Endothelial cell of umbilical vein (primary cell): Measurements from ENCODE around the gene UCMA. TPM values are rescaled to one million over a fixed set of nuclear protein-coding genes. Genes with fewer than 3 reads are reported as not detected.

Experiments
- BruUV-seq: library from RNA; stranded (reverse); fragments of 400-500 nt; replicated peaks from 2 replicates; lab custom pipeline; 2021; lab: Mats Ljungman, UMichigan
- CTCF ChIA-PET: fragments of 300-600, 350-600 bp; sonication (Branson Sonifier 250); formaldehyde crosslinking; loops from one replicate; lab custom pipeline; 2021; ENCODE audit warnings: antibody characterized with exemption, inconsistent platforms; lab: Charles Lee
- POLR2A ChIA-PET: fragments of 300-600, 350-600 bp; sonication (Branson Sonifier 250); formaldehyde crosslinking; loops from one replicate; lab custom pipeline; 2021; ENCODE audit warnings: antibody characterized with exemption, inconsistent platforms; lab: Charles Lee
- DNase-seq: peaks from one replicate; pipeline ENCODE4 v3.0.0-alpha.2; 2011; ENCODE audit warnings: low read depth, low spot score
- FAIRE-seq: peaks from 2 replicates; lab custom pipeline; 2011; peaks lifted over from hg19 to GRCh38; lab: Jason Lieb, UNC
- H2AFZ ChIP-seq: 2 replicates; pipeline ENCODE4 v1.6.0; 2012; ENCODE audit warnings: low read depth, low read length, control low read depth, inconsistent platforms
- H3K27ac ChIP-seq: 2 replicates; pipeline ENCODE4 v1.5.1; 2011; ENCODE audit warnings: low read depth, mild to moderate bottlenecking, control low read depth, low read length, moderate library complexity; ENCODE audit not compliant: insufficient read depth
- H3K27me3 ChIP-seq, 2 experiments: 2 replicates each; pipeline versions ENCODE4 v1.6.0 to v1.6.1; 2011; ENCODE audit warnings: low read length in 2 of 2, mixed read lengths in 1 of 2; ENCODE audit not compliant: control insufficient read depth in 2 of 2, insufficient read depth in 2 of 2
- H3K36me3 ChIP-seq, 2 experiments: 2 replicates in 1 of 2; 3 replicates in 1 of 2; pipeline ENCODE4 v1.5.1; 2011; ENCODE audit warnings: low read length in 2 of 2, mild to moderate bottlenecking in 1 of 2, moderate library complexity in 1 of 2; ENCODE audit not compliant: control insufficient read depth in 2 of 2, insufficient read depth in 2 of 2; ENCODE audit errors: extremely low read depth in 1 of 2
- H3K4me1 ChIP-seq: 3 replicates; pipeline ENCODE4 v1.5.1; 2011; ENCODE audit warnings: mild to moderate bottlenecking, low read length; ENCODE audit not compliant: control insufficient read depth, insufficient read depth; ENCODE audit errors: extremely low read depth
- H3K4me2 ChIP-seq: 2 replicates; pipeline ENCODE4 v1.6.1; 2011; ENCODE audit warnings: low read length, control low read depth, mixed read lengths; ENCODE audit not compliant: insufficient read depth
- H3K4me3 ChIP-seq, 3 experiments: fragments of 200-600 bp in 1 of 3; sonication (generic), shearing (Covaris generic) in 1 of 3; replicated peaks in 1 of 3; 2 replicates each; pipeline ENCODE4 v1.5.1; 2011 to 2016; ENCODE audit warnings: control low read depth in 3 of 3, low read length in 3 of 3, mild to moderate bottlenecking in 2 of 3, inconsistent platforms in 1 of 3, low read depth in 1 of 3, moderate library complexity in 1 of 3; ENCODE audit not compliant: insufficient read depth in 1 of 3
- H3K79me2 ChIP-seq: 2 replicates; pipeline ENCODE4 v1.6.0; 2012; ENCODE audit warnings: low read length, inconsistent platforms; ENCODE audit not compliant: control insufficient read depth, insufficient read depth
- H3K9ac ChIP-seq: replicated peaks from 2 replicates; pipeline ENCODE3; 2011; ENCODE audit warnings: low read length, control low read depth; ENCODE audit not compliant: insufficient read depth; ENCODE audit errors: extremely low read depth
- H3K9me1 ChIP-seq: replicated peaks from 3 replicates; pipeline ENCODE4 v1.6.0; 2011; ENCODE audit warnings: mild to moderate bottlenecking, low read length; ENCODE audit not compliant: control insufficient read depth, insufficient read depth; ENCODE audit errors: extremely low read depth
- H3K9me3 ChIP-seq: replicated peaks from 2 replicates; pipeline ENCODE4 v1.5.1; 2012; ENCODE audit warnings: low read length, inconsistent platforms; ENCODE audit not compliant: control insufficient read depth, insufficient read depth
- H4K20me1 ChIP-seq: replicated peaks from 2 replicates; pipeline ENCODE3; 2011; ENCODE audit warnings: mild to moderate bottlenecking, low read length; ENCODE audit not compliant: control insufficient read depth, insufficient read depth; ENCODE audit errors: extremely low read depth
- CTCF ChIP-seq, 2 donors: IDR thresholded peaks; 1 replicate in 1 of 2; 2 replicates in 1 of 2; pipeline ENCODE4 v1.5.1; 2011; ENCODE audit warnings: low read length in 2 of 2, mild to moderate bottlenecking in 2 of 2, moderate library complexity in 2 of 2, control low read depth in 1 of 2, inconsistent platforms in 1 of 2, low read depth in 1 of 2; ENCODE audit not compliant: insufficient read depth in 1 of 2; ENCODE audit errors: extremely low read depth in 1 of 2
- FOS ChIP-seq: IDR thresholded peaks from 2 replicates; pipeline ENCODE4 v1.6.1; 2011; ENCODE audit warnings: mild to moderate bottlenecking, low read length, moderate library complexity, borderline replicate concordance; ENCODE audit not compliant: insufficient read depth
- GATA2 ChIP-seq: IDR thresholded peaks from 2 replicates; pipeline ENCODE4 v1.7.0; 2011; ENCODE audit warnings: low read depth, mild to moderate bottlenecking, moderate library complexity, mixed read lengths, low read length; ENCODE audit not compliant: insufficient read length, insufficient read depth
- MAX ChIP-seq: IDR thresholded peaks from 2 replicates; pipeline ENCODE4 v1.6.1; 2011; ENCODE audit not compliant: insufficient read depth, insufficient read length
- MYC ChIP-seq: IDR thresholded peaks from one replicate; pipeline ENCODE4 v1.6.1; 2011; ENCODE audit warnings: mild to moderate bottlenecking, low read depth, low read length
- POLR2A ChIP-seq: IDR thresholded peaks from 2 replicates; pipeline ENCODE4 v1.6.1; 2012; ENCODE audit warnings: low read depth, mild to moderate bottlenecking, control low read depth, low read length
- POLR2AphosphoS5 ChIP-seq: IDR thresholded peaks from 2 replicates; pipeline ENCODE4 v1.6.1; 2012; ENCODE audit warnings: low read depth, mild to moderate bottlenecking, control low read depth, low read length, moderate library complexity; ENCODE audit not compliant: insufficient read depth
- dilution Hi-C: fragments of 300-500 bp; cut with MboI; formaldehyde crosslinking; loops from one replicate; pipeline ENCODE4 v1.15.0; 2019; ENCODE audit warnings: low sequenced_read_pairs; ENCODE audit not compliant: extremely low pct_ligation_motif_present
- intact Hi-C: fragments of 100-400 bp; cut with micrococcal nuclease; formaldehyde crosslinking; loops from one replicate; pipeline ENCODE4 v1.10.0; 2022
- polyA plus RNA-seq, 4 experiments: library from polyadenylated mRNA; depleted of rRNA in 3 of 4; stranded (reverse) in 3 of 4; unstranded in 1 of 4; fragments of >200 nt; gene quantifications; 2 replicates each; pipeline versions ENCODE4 v1.2.1 to v1.2.3, GENCODE V29; 2011 to 2012; ENCODE audit warnings: missing spikeins in 1 of 4
- total RNA-seq: library from RNA; stranded (reverse); gene quantifications from 2 replicates; pipeline ENCODE4 v1.2.3, GENCODE V29; 2021

The UCMA gene
- total and polyA plus RNA-seq, 2 donors (not counting 3 experiments of a cell fraction or from before 2014, with no cell fraction given): not detected

- H3K4me1 ChIP-seq: no peaks in the 10 kb centered on the region
- no peak overlapping the region for H3K4me3 ChIP-seq
- no peak for TF ChIP-seq POLR2AphosphoS5
- no peak for TF ChIP-seq GATA2
- TF ChIP-seq FOS: no peak
- TF ChIP-seq MAX: no peak
- TF ChIP-seq MYC: no peak
- TF ChIP-seq POLR2A: no peak
- no peaks in the 10 kb centered on the region for H3K9me1 ChIP-seq
- DNase-seq (no peak), FAIRE-seq (no peak)
- no TSS peak for BruUV-seq
- no peaks in the 10 kb centered on the region for H4K20me1 ChIP-seq
- H3K4me2 ChIP-seq: no peak overlapping the region
- peaks cover 0 to 7% of the 10 kb centered on the region in 2 experiments for H3K36me3 ChIP-seq
- no peak overlapping the region for H2AFZ ChIP-seq
- CTCF ChIA-PET: interaction anchor here (0.7 to 1.0 kb wide), 2 partner anchors 9 kb away, joined by 3 to 4 read pairs; no protein-coding TSS in a partner anchor
- POLR2A ChIA-PET: no interaction called here
- H3K27me3 ChIP-seq: no peaks in the 10 kb centered on the region
- no peaks in the 10 kb centered on the region for H3K79me2 ChIP-seq
- dilution Hi-C loops: no loop called here
- intact Hi-C loops: no loop called here
- no peak overlapping the region for H3K27ac ChIP-seq
- no peaks in the 10 kb centered on the region for H3K9me3 ChIP-seq
- no peak overlapping the region for H3K9ac ChIP-seq
These were observed 53.4 kb downstream of the UCMA start for GRCh38 chr10:13180788-13181187.

DNA sequence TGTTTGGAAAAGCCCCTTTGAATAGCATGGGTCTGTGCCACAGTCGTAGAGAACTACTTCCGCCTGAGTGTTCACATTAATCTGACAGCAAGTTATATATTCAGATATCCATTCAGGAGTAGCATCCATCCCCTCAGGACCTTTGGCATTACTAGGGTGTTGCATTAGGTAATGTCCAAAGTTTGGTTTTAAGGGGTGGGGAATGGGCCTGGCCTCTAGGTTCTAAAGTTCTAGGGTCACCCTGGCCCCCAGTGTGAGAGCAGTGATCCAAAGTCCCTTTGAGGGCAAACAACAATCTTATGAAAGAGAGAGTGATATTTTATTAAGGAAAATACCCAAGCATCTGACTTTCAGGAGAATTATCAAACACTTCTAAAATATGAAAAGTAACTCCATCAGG, 60.6 kb downstream of the UCMA start:
- Histone ChIP-seq H3K9me3 (no peaks in the 10 kb centered on the region), H3K27me3 (no peaks in the 10 kb centered on the region), H2AFZ (no peak overlapping the region), H4K20me1 (no peaks in the 10 kb centered on the region), H3K79me2 (no peaks in the 10 kb centered on the region), H3K36me3 (peaks cover 0 to 2% of the 10 kb centered on the region in 2 experiments), H3K4me3 (no peak overlapping the region), H3K9ac (no peak overlapping the region), H3K27ac (no peak overlapping the region), H3K4me2 (no peak overlapping the region), H3K4me1 (no peaks in the 10 kb centered on the region), H3K9me1 (no peaks in the 10 kb centered on the region)
- no TSS peak for BruUV-seq
- CTCF ChIA-PET: no interaction called here
- dilution Hi-C loops: no loop called here
- FAIRE-seq (no peak), DNase-seq (no peak)
- POLR2A ChIA-PET: no interaction called here
- no peak for TF ChIP-seq MAX
- no peak for TF ChIP-seq CTCF (IDR thresholded peaks at IDR 0.05; ENCODE audit: extremely low read depth in 1 of 2, insufficient read depth in 1 of 2, low read depth in 1 of 2, low read length in 2 of 2)
- no peak for TF ChIP-seq POLR2A
- intact Hi-C loops: no loop called here
